Peyer's patch (tissue), 4 donors: ENCODE results near the gene SLC11A1. TPM values are rescaled to one million over a fixed set of nuclear protein-coding genes. Genes with fewer than 3 reads are reported as not detected.

Experiments
- DNase-seq, 3 donors: peaks; one replicate each; pipeline ENCODE4 v3.0.0-alpha.2; 2017 to 2019
- H3K27ac ChIP-seq, 4 donors: fragments of 200-600 bp; sonication (generic); one replicate each; pipeline ENCODE4 v1.5.1; 2016 to 2019
- H3K27me3 ChIP-seq, 2 donors: fragments of 200-600 bp; sonication (generic); one replicate each; pipeline ENCODE4 v1.5.1; 2019
- H3K36me3 ChIP-seq, 3 donors: fragments of 200-600 bp; sonication (generic); one replicate each; pipeline ENCODE4 v1.5.1; 2016 to 2019
- H3K4me1 ChIP-seq, 4 donors: fragments of 200-600 bp; sonication (generic); one replicate each; pipeline ENCODE4 v1.5.1; 2016 to 2019
- H3K4me3 ChIP-seq, 4 donors: fragments of 200-600 bp; sonication (generic); 1 replicate in 3 of 4; 2 replicates in 1 of 4; pipeline ENCODE4 v1.5.1; 2016 to 2019; ENCODE audit warnings: mild to moderate bottlenecking in 1 of 4
- H3K9me3 ChIP-seq, 4 donors: fragments of 200-600 bp; sonication (generic); one replicate each; pipeline ENCODE4 v1.5.1; 2016 to 2019; ENCODE audit warnings: mild to moderate bottlenecking in 1 of 4
- CTCF ChIP-seq, 6 experiments: fragments of 450-650 bp in 4 of 6; fragments of 200-600 bp in 2 of 6; sonication (generic) in 1 of 6; IDR thresholded peaks; one replicate each; pipeline ENCODE4 v1.5.1; 2017 to 2019; ENCODE audit warnings: antibody characterized with exemption in 6 of 6, mild to moderate bottlenecking in 3 of 6, moderate library complexity in 1 of 6
- POLR2A ChIP-seq, 2 donors: fragments of 450-650 bp; IDR thresholded peaks; one replicate each; pipeline ENCODE4 v1.5.1; 2017; ENCODE audit warnings: antibody characterized with exemption in 2 of 2, mild to moderate bottlenecking in 2 of 2, moderate library complexity in 2 of 2
- total RNA-seq, 4 donors: library from RNA; depleted of rRNA; stranded (reverse); fragments of >200 nt; gene quantifications; one replicate each; pipeline ENCODE4 v1.1.0, GENCODE V29; 2016

The SLC11A1 gene
- total RNA-seq, 4 donors from 2014 or later = 2.8 to 21.5 (median 8.6) TPM

- TF ChIP-seq POLR2A (IDR thresholded peaks at IDR 0.05) (peak in 1 of 2 donors; percentile 55), CTCF (IDR thresholded peaks at IDR 0.05) (peak in 1 of 6 experiments; percentile 6)
- peak; percentile 51 to 90 (median 89) for DNase-seq
- H3K4me1 ChIP-seq = peaks cover 8 to 44% (median 20%) of the 10 kb centered on the region in 4 donors
- peak overlapping the region; percentile 28 to 54 (median 47) for H3K4me3 ChIP-seq
- peaks cover 0 to 30% (median 0%) of the 10 kb centered on the region in 3 donors for H3K36me3 ChIP-seq
- H3K9me3 ChIP-seq = no peaks in the 10 kb centered on the region
- H3K27me3 ChIP-seq = no peaks in the 10 kb centered on the region
- peak overlapping the region; percentile 79 to 91 (median 86) for H3K27ac ChIP-seq
Measured at GRCh38 chr2:218406949-218407618, 25.0 kb downstream of the SLC11A1 start.

GRCh38 chr2:218407717-218408116 lies 25.6 kb downstream of the SLC11A1 start:
- Histone ChIP-seq H3K4me3 (no peak overlapping the region), H3K9me3 (no peaks in the 10 kb centered on the region), H3K27me3 (no peaks in the 10 kb centered on the region), H3K4me1 (peaks cover 8 to 38% (median 17%) of the 10 kb centered on the region in 4 donors), H3K36me3 (peaks cover 0 to 24% (median 0%) of the 10 kb centered on the region in 3 donors), H3K27ac (peak overlapping the region; percentile 25 to 91 (median 80))
- DNase-seq = peak in 1 of 3 donors; percentile 55
- TF ChIP-seq CTCF (IDR thresholded peaks at IDR 0.05) (no peak), POLR2A (IDR thresholded peaks at IDR 0.05) (no peak)

GRCh38 chr2:218418321-218418716 lies 36.2 kb downstream of the SLC11A1 start:
- DNase-seq = no peak
- Histone ChIP-seq H3K27ac (peak overlapping the region in 3 of 4 donors; percentile 49 to 91 (median 78)), H3K4me1 (peaks cover 0 to 11% (median 0%) of the 10 kb centered on the region in 4 donors), H3K9me3 (no peaks in the 10 kb centered on the region), H3K27me3 (no peaks in the 10 kb centered on the region), H3K4me3 (no peak overlapping the region), H3K36me3 (no peaks in the 10 kb centered on the region)
- TF ChIP-seq POLR2A (IDR thresholded peaks at IDR 0.05) = no peak
- no peak for TF ChIP-seq CTCF (IDR thresholded peaks at IDR 0.05)

- Histone ChIP-seq H3K27ac (peak within 1 kb of the TSS in 3 of 4 donors; percentile 66 to 91 (median 78)), H3K4me3 (peak within 1 kb of the TSS in 3 of 4 donors; percentile 27 to 62 (median 60)), H3K36me3 (peaks cover 0 to 3% (median 0%) of the 10 kb centered on the region in 3 donors), H3K27me3 (no peaks in the 10 kb centered on the region), H3K4me1 (peaks cover 0 to 11% (median 0%) of the 10 kb centered on the region in 4 donors), H3K9me3 (no peaks in the 10 kb centered on the region)
- DNase-seq = peak in 2 of 3 donors; percentile 92
- TF ChIP-seq POLR2A (IDR thresholded peaks at IDR 0.05) = peak; percentile 91 to 96
- no peak for TF ChIP-seq CTCF (IDR thresholded peaks at IDR 0.05)
Measured at GRCh38 chr2:218418717-218419458, 36.8 kb downstream of the SLC11A1 start, which contains the start of gene VIL1. Gene VIL1 (plus strand): TSS chr2:218419123. CDS start chr2:218423779, 4,656 bp downstream.

- TF ChIP-seq CTCF (IDR thresholded peaks at IDR 0.05) = no peak
- Histone ChIP-seq H3K4me3 (peak overlapping the region in 3 of 4 donors; percentile 27 to 62 (median 60)), H3K27me3 (no peaks in the 10 kb centered on the region), H3K27ac (peak overlapping the region in 3 of 4 donors; percentile 66 to 91 (median 78)), H3K9me3 (no peaks in the 10 kb centered on the region), H3K4me1 (peaks cover 0 to 11% (median 0%) of the 10 kb centered on the region in 4 donors), H3K36me3 (peaks cover 0 to 12% (median 0%) of the 10 kb centered on the region in 3 donors)
- DNase-seq = no peak
Measured at GRCh38 chr2:218419630-218420216, 37.6 kb downstream of the SLC11A1 start.
